Stimulated activated memory B cell treated with anti-CD40 and anti-IgM and Interleukin-4, amounts not matched to agents 10 μg/mL and 1 μg/mL and 100 μg/mL, for 72 hours (primary cell): ENCODE results near the gene FAM53A.
A peak's percentile ranks its signal among the peaks of the same experiment; 100 is the strongest.
"Not testable (repeated sequence)": the region's sequence is repeated elsewhere in the genome, so short reads cannot be mapped to it uniquely, and the experiment has no call there.

ENCODE experiments used
- ATAC-seq: fragments of 150-1000 bp; cut with Tn5 transposase; 2 replicates; pipeline ENCODE4 v1.10.0; 2021
- H3K27ac Mint-ChIP-seq: one replicate; pipeline ENCODE4 v1.8.0; 2022; ENCODE audit warnings: mild to moderate bottlenecking, mixed read lengths
- H3K27me3 Mint-ChIP-seq: one replicate; pipeline ENCODE4 v1.8.0; 2022; ENCODE audit warnings: mixed read lengths
- H3K36me3 Mint-ChIP-seq: one replicate; pipeline ENCODE4 v1.8.0; 2022; ENCODE audit warnings: mixed read lengths
- H3K4me1 Mint-ChIP-seq: one replicate; pipeline ENCODE4 v1.8.0; 2022; ENCODE audit warnings: mixed read lengths
- H3K4me3 Mint-ChIP-seq: one replicate; pipeline ENCODE4 v1.8.0; 2022; ENCODE audit warnings: mild to moderate bottlenecking, moderate library complexity, mixed read lengths
- H3K9me3 Mint-ChIP-seq: one replicate; pipeline ENCODE4 v1.8.0; 2022; ENCODE audit warnings: mixed read lengths

FAM53A gene

GRCh38 chr4:1644891-1645657 lies 39.0 kb downstream of the FAM53A start:
- Mint-ChIP-seq H3K27ac (no peak overlapping the region), H3K4me3 (no peak overlapping the region), H3K36me3 (peaks cover 5% of the 10 kb centered on the region), H3K9me3 (no peaks in the 10 kb centered on the region), H3K27me3 (peaks cover 16% of the 10 kb centered on the region), H3K4me1 (no peaks in the 10 kb centered on the region)
- ATAC-seq, result no peak

DNA sequence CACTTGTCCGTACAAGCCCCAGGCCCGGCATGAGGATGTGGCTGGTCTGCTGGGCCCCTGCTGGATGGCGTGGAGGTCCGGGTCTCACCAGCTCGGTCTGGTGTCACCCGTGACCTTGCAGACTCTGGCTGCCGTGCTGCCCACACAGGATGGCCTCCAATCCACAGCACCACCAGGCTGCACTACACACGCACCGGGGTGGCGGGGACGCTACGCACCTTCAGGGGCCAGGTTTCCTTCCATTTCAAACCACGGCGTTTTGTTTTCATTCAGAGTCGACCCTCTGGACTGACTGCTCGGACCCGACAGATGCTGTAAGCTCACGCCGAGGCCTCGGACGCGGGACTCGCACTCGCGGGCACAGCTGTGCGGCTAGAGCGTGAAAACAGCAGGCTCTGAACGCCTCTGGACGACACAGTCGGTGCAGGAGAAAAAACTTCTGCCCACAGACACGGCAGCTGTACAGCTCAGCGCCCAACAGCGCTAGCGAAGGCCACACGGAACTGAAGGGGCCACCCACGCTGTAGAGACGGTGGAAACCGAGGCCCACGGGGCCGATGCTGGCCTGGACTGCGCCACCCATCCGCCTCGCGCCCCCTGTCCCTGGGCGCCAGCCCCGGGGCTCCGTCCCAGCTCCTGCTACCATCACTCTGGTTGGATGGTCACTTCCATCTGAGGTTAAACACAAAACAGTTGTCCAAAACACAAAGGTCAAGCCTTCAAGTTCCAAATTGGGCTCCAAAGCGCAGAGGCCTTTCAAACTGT lies 40.0 kb downstream of the FAM53A start:
- peaks cover 16% of the 10 kb centered on the region for H3K27me3 Mint-ChIP-seq
- no peaks in the 10 kb centered on the region for H3K4me1 Mint-ChIP-seq
- ATAC-seq, result no peak
- H3K4me3 Mint-ChIP-seq, result no peak overlapping the region
- H3K27ac Mint-ChIP-seq, result no peak overlapping the region
- no peaks in the 10 kb centered on the region for H3K9me3 Mint-ChIP-seq
- peaks cover 5% of the 10 kb centered on the region for H3K36me3 Mint-ChIP-seq

DNA sequence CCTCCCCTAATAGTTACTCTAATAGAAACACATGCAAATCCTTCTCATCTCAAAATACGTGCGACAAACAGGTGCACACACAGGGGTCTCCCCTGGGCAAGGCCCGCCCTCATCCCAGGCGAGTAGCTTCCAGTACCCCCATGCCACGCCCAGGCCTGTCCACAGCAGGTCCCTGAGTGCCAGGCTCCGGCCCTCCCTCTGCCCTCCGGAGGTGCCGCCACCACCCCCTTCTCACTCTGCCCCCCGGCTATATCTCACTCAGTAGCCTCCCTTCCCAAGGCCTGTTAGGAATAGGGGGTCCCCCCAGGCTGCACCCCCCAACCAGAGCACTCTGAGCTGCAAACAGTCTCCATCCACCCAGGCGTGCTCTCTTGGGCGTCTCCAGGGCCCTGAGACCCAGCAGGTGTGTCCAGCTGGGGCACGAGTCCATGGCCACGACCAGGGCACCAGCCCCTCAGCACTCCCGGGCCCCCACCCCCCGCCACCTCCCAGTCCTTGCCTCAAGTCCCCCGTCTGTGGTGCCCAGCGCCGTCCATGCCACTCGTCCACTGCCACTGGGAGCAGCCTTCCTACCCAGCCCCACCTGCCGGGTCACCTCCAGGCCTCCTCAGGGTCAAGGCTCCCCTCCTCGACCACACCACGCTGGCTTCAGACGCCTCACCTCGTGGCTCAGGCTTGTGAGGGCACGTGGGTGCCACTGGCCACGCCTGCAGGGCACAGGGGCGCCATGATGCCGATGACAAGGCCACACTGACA lies 41.7 kb downstream of the FAM53A start:
- Mint-ChIP-seq H3K36me3 (peaks cover under 1% of the 10 kb centered on the region), H3K4me3 (no peak overlapping the region), H3K4me1 (no peaks in the 10 kb centered on the region), H3K27me3 (peaks cover 16% of the 10 kb centered on the region), H3K9me3 (no peaks in the 10 kb centered on the region), H3K27ac (no peak overlapping the region)
- ATAC-seq, result no peak

GRCh38 chr4:1641671-1642070 lies 42.4 kb downstream of the FAM53A start:
- H3K27ac Mint-ChIP-seq, result no peak overlapping the region
- no peak for ATAC-seq
- peaks cover 16% of the 10 kb centered on the region for H3K27me3 Mint-ChIP-seq
- H3K4me1 Mint-ChIP-seq, result no peaks in the 10 kb centered on the region
- H3K36me3 Mint-ChIP-seq, result no peaks in the 10 kb centered on the region
- H3K4me3 Mint-ChIP-seq, result no peak overlapping the region
- no peaks in the 10 kb centered on the region for H3K9me3 Mint-ChIP-seq

GRCh38 chr4:1640716-1641503 lies 43.2 kb downstream of the FAM53A start:
- not testable (repeated sequence) for H3K36me3 Mint-ChIP-seq, H3K4me3 Mint-ChIP-seq, H3K9me3 Mint-ChIP-seq, H3K4me1 Mint-ChIP-seq, ATAC-seq, H3K27ac Mint-ChIP-seq
- peaks cover 16% of the 10 kb centered on the region for H3K27me3 Mint-ChIP-seq

- Mint-ChIP-seq H3K27ac (no peak overlapping the region), H3K27me3 (peaks cover 16% of the 10 kb centered on the region), H3K4me1 (no peaks in the 10 kb centered on the region), H3K36me3 (no peaks in the 10 kb centered on the region), H3K9me3 (no peaks in the 10 kb centered on the region), H3K4me3 (no peak overlapping the region)
- no peak for ATAC-seq
Measured at GRCh38 chr4:1640190-1640589, 43.9 kb downstream of the FAM53A start.

DNA sequence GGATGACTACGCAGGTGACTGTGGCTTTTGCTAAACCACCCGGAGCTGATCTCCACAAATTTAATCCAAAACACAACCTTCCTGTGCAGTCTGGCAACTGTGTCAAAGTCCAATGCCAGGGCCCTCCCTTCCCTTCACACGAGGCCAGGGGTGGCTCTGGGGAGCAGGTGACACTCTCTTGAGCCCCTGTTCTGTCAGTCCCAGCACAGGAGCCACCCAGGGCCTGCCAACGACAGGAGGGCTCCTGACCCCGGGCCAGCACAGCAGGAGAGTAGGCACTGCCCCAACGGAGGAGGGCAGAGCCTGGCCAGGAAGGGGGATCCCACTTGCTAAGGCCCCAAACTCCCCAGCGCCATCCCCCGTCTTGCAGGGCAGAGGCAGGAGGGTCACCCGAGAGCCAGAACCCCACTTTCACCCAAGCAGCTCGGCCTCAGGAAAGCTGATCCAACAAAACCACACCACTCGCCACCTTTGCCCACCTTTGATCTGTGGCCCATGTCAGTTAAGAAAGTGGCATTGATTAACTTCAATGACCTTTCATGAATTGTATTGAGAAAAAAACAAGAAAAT lies 44.7 kb downstream of the FAM53A start:
- H3K27me3 Mint-ChIP-seq, result peaks cover 16% of the 10 kb centered on the region
- no peak overlapping the region for H3K4me3 Mint-ChIP-seq
- no peak overlapping the region for H3K27ac Mint-ChIP-seq
- no peak for ATAC-seq
- no peaks in the 10 kb centered on the region for H3K36me3 Mint-ChIP-seq
- H3K9me3 Mint-ChIP-seq, result no peaks in the 10 kb centered on the region
- no peaks in the 10 kb centered on the region for H3K4me1 Mint-ChIP-seq

- Mint-ChIP-seq H3K27me3 (peaks cover 16% of the 10 kb centered on the region), H3K27ac (no peak overlapping the region), H3K36me3 (no peaks in the 10 kb centered on the region), H3K4me3 (no peak overlapping the region), H3K4me1 (no peaks in the 10 kb centered on the region), H3K9me3 (no peaks in the 10 kb centered on the region)
- peak; percentile 18 for ATAC-seq
Measured at GRCh38 chr4:1638873-1639272, 45.2 kb downstream of the FAM53A start.

DNA sequence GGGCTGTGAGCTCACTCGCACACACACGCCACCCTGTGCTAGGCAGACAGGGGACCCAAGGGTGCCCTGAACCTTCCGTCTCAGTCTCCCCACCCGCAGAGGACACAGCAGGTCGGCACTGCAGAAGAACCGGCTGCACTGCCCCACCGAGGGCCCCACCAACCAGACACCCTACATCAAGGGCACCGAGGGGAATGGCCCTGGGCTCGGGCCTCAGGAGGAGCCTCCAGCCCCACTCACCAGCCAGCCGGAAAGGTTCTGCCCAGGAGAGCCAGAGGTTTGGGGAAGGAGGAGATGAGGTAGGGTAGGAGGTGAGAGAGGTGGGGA lies 45.9 kb downstream of the FAM53A start:
- no peak overlapping the region for H3K27ac Mint-ChIP-seq
- no peak overlapping the region for H3K4me3 Mint-ChIP-seq
- no peak for ATAC-seq
- H3K27me3 Mint-ChIP-seq, result peaks cover 16% of the 10 kb centered on the region
- no peaks in the 10 kb centered on the region for H3K36me3 Mint-ChIP-seq
- H3K4me1 Mint-ChIP-seq, result no peaks in the 10 kb centered on the region
- no peaks in the 10 kb centered on the region for H3K9me3 Mint-ChIP-seq

DNA sequence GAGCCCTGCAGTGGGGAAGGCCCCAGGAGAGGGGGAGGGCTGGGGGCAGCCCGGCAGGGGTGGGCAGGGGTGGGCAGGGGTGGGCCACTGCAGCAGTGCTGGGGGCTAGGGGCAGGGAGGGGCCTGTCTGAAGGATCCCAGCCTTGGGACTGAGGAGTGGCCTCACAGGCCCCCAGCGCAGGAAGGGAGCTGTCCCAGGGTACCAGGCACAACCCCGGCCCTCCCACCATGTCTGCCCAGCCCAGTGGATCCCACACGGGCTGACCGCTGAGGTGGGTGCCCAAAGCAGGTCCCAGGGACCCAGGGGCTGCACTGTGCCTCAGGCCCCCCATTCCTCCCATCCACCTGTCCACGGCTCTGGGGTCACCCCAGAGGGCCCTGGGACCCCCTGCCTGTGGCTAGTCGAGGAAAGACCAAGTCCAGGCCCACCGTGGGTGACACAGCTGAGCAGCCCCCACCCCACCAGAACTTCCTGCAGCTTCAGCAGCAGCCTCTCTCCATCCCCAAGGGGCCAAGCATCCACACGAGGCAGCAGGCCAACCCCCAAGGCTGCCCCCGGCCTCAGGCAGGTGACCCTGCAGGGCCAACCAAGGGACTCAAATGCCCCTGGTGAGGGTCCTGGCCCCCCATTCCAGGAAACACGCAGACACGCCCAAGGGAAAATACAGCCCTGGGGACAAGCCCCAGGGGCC lies 46.4 kb downstream of the FAM53A start:
- no peaks in the 10 kb centered on the region for H3K36me3 Mint-ChIP-seq
- peaks cover 16% of the 10 kb centered on the region for H3K27me3 Mint-ChIP-seq
- no peak for ATAC-seq
- no peaks in the 10 kb centered on the region for H3K9me3 Mint-ChIP-seq
- no peak overlapping the region for H3K4me3 Mint-ChIP-seq
- no peaks in the 10 kb centered on the region for H3K4me1 Mint-ChIP-seq
- H3K27ac Mint-ChIP-seq, result no peak overlapping the region

GRCh38 chr4:1636490-1637211 lies 47.5 kb downstream of the FAM53A start:
- Mint-ChIP-seq H3K27me3 (peaks cover 5% of the 10 kb centered on the region), H3K4me1 (no peaks in the 10 kb centered on the region), H3K9me3 (no peaks in the 10 kb centered on the region), H3K36me3 (no peaks in the 10 kb centered on the region), H3K27ac (no peak overlapping the region), H3K4me3 (no peak overlapping the region)
- peak; percentile 28 for ATAC-seq

DNA sequence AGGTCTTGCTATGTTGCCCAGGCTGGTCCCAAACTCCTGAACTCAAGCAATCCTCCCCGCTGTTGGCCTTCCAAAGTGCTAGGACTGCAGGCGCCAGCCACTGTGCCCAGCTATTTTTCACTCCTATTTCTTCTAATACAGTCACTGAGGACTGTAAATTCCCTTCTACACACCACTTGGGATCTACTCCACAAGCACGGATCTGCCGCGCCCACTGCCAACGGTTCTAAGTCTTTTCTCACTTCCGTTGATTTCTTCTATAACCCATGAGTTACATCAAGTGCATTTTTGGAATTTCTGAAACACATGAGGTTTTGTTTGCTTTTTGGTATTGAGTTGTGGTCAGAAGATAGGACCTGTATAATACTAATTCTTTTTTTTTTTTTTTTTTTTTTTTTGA lies 48.6 kb downstream of the FAM53A start:
- no peaks in the 10 kb centered on the region for H3K9me3 Mint-ChIP-seq
- H3K36me3 Mint-ChIP-seq, result no peaks in the 10 kb centered on the region
- no peaks in the 10 kb centered on the region for H3K4me1 Mint-ChIP-seq
- no peak overlapping the region for H3K27ac Mint-ChIP-seq
- ATAC-seq, result no peak
- H3K4me3 Mint-ChIP-seq, result no peak overlapping the region
- peaks cover 2% of the 10 kb centered on the region for H3K27me3 Mint-ChIP-seq

GRCh38 chr4:1633993-1634392 lies 50.1 kb downstream of the FAM53A start:
- Mint-ChIP-seq H3K4me1 (no peaks in the 10 kb centered on the region), H3K27ac (no peak overlapping the region), H3K9me3 (no peaks in the 10 kb centered on the region), H3K36me3 (no peaks in the 10 kb centered on the region), H3K4me3 (no peak overlapping the region), H3K27me3 (peaks cover 6% of the 10 kb centered on the region)
- ATAC-seq, result no peak
